ENCODE results near the gene KAZALD1.
"Not testable (repeated sequence)": the region's sequence is repeated elsewhere in the genome, so short reads cannot be mapped to it uniquely, and the experiment has no call there.

KAZALD1 gene

DNA sequence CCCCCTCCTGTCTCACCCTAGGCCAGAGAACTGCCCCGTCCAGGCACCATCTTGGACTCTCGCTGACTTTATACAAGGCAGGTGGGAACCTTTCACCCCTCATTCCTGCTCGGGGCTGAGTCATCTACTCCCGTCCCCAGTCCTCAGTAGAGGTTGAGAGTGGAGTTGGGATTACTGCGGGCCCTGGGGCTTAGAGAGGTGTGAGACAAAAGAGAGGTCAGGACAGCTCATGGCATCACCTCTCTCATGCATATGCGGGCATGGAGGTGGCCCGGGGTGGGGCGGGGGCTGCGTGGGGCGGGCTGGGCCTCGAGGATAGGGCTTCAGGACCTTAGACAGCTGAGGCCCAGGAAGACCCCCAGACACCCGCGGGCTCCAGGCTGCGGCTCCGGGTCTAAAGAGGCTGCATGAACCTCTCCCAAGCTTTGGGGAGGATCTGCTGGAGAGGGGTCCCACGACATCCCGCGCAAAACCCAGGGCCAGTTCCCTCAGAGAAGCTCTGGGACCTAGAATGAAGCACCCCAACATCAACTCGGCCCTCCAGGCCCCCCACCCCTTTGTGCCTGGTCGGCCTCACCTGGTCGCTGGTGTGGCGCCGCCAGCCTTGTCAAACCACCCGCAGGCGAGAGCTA, 31.2 kb upstream of the KAZALD1 start:
- peak; percentile 65 for DNase-seq (ENCODE audit: low read depth)

DNA sequence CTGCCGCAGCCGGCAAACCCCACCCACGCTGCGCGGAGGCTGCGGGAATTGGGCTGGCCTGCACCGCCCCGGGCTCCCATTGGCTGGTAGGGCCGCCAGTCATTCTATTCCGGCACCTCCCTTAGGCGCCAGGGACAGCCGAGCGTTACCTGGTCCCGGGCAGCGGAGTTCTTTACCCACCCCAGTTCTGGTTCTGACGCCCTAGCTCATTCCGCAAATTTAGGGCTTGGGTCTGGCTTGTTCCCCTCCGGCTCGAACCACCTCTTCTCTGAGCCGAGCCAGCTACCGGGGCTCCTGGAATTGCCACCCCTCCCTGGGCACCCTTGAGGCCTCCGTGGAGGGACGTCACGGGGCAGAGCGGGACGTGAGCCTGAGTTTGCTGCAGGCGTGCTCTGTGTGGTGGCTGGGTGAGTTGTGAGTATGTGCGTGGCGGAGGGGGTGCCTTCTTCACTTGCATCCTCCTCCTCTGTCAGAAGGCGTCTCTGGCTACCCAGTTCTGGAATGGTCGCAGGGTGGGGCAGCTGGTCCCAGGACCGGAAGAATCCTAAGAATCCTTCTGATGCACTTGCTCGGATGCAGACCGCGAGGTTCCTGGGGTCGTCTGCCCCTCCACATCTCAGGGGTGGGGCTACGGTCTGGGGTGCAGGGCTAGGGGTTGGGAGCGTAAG, 30.5 kb upstream of the KAZALD1 start, which contains the start of the genes PDZD7 and SFXN3:
Gene PDZD7, minus strand, starts transcription at position 2 of the 668 bp plus-strand sequence. CDS start 910 bp downstream, outside the sequence.
Gene SFXN3, plus strand, starts transcription at position 107 of the 668 bp plus-strand sequence. CDS start 3,461 bp downstream, outside the sequence.
- DNase-seq (ENCODE audit: low read depth): peak; percentile 95

DNA sequence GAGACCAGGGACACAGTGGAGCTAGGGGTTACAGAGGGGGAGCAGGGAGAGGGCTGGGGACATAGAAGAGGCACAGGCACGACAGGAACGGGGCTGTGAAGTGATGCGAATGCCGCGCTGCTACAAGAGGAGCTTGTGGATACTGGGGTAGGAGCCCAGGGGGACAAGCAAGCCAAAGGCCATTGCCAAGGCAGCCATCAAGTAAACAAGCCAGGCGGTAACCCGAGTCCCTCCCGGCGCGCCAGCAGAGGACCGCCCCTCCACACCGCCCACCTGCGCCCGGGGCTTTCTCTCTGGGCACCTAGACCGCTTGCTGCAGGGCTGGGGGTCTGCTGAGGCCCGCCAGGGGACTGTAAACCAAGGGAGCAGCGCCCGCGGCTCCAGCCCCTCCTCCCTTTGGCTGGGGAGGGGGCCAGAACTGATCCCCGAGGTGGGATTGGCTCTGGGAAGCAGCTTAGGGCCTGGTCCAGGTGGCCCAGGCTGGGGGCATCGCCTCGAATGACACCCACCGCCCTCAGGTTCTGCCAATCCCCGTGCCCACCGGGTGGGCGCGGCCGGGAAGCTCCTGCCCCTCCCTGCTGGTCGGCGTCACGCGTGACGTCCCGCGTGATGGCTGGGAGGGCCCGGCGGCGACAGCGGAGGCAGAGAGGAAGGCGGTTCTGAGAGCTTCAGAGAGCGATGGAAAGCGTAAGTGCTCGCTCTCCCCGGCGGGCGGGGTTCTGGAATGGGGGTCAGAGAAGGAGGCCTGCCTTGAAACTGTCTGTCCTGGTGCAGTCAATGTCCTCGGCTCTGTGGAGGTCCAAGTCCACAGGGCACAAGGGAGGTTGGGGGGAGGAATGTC, 29.8 kb upstream of the KAZALD1 start:
- DNase-seq (ENCODE audit: low read depth): peak; percentile 75

- peak; percentile 92 for DNase-seq (ENCODE audit: low read depth)
Observed at GRCh38 chr10:101032637-101033224, 29.1 kb upstream of the KAZALD1 start.

DNA sequence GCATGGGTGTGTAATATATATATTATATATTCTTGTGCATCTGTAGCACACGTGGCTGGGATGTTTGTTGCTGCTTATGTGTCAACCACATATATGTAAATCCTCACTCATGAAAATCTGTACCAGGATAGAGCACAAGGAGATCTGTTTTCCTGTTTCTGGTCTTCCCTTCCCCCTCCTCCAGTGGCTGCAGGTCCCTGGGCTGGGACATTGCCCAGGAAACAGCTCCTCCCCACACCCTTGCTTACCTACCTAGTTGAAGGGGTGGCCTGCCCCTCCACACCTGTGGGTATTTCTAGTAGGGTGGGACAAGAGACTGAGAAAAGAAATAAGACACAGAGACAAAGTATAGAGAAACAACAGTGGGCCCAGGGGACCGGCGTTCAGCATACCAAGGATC, 28.5 kb upstream of the KAZALD1 start:
- no peak for DNase-seq (ENCODE audit: low read depth)

DNA sequence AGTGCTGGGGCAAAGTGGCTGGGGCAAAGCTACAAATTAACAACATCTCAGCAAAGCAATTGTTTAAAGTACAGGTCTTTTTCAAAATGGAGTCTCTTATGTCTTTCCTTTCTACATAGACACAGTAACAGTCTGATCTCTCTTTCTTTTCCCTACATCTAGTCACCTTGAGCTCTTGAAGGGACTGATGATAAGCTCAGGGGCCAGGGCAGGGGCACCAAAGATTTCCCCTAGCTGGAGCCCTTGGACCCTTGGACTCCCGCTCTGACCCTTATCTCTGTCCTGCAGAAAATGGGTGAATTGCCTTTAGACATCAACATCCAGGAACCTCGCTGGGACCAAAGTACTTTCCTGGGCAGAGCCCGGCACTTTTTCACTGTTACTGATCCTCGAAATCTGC, 27.4 kb upstream of the KAZALD1 start:
- not testable (repeated sequence) for DNase-seq (ENCODE audit: low read depth)

- no peak for DNase-seq (ENCODE audit: low read depth)
Observed at GRCh38 chr10:101035314-101035713, 26.5 kb upstream of the KAZALD1 start.

- no peak for DNase-seq (ENCODE audit: low read depth)
Observed at GRCh38 chr10:101035916-101036702, 25.7 kb upstream of the KAZALD1 start.

GRCh38 chr10:101036726-101037125, 25.1 kb upstream of the KAZALD1 start:
- no peak for DNase-seq (ENCODE audit: low read depth)

GRCh38 chr10:101038484-101038883, 23.3 kb upstream of the KAZALD1 start:
- no peak for DNase-seq (ENCODE audit: low read depth)

- no peak for DNase-seq (ENCODE audit: low read depth)
Observed at GRCh38 chr10:101040061-101040460, 21.7 kb upstream of the KAZALD1 start.

DNA sequence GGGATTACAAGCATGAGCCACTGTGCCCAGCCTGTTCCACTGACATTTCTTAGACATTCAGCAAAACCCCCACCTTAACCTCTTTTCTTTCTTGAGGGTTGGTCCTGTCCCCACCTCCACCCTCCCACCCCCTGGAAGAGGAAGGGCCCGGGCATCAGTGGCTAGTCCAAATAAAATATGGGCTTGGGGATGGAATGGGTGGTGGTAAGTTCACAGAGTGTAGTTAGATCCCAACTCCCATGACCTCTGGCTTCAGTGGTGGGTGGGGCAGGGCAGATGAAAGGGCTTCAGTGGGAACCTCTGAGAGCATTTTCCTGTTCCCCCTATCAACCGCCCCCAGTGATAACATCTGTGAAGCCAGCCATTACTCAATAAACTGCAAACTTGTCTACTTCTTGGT, 20.9 kb upstream of the KAZALD1 start:
- no peak for DNase-seq (ENCODE audit: low read depth)

GRCh38 chr10:101041252-101041761, 20.5 kb upstream of the KAZALD1 start:
- peak; percentile 89 for DNase-seq (ENCODE audit: low read depth)

DNA sequence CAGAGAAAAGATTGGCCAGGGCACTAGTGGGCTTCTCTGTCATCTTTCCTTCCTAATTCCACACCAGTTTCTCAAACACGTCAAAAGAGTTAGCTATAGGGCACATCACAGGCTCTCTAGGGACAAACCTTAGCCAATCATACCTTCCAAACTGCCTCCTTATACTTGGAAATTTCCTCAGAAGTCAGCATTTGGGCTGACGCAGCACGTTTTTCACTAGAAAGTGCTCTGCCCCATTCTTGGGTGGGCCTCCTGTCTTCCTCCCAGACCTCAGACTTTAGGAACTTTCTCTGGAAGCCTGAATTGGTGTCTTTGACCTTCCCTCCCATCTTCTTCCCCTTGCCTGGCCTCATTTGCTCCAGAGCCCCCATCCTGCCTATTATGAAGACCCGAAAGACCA, 19.7 kb upstream of the KAZALD1 start:
- no peak for DNase-seq (ENCODE audit: low read depth)

DNA sequence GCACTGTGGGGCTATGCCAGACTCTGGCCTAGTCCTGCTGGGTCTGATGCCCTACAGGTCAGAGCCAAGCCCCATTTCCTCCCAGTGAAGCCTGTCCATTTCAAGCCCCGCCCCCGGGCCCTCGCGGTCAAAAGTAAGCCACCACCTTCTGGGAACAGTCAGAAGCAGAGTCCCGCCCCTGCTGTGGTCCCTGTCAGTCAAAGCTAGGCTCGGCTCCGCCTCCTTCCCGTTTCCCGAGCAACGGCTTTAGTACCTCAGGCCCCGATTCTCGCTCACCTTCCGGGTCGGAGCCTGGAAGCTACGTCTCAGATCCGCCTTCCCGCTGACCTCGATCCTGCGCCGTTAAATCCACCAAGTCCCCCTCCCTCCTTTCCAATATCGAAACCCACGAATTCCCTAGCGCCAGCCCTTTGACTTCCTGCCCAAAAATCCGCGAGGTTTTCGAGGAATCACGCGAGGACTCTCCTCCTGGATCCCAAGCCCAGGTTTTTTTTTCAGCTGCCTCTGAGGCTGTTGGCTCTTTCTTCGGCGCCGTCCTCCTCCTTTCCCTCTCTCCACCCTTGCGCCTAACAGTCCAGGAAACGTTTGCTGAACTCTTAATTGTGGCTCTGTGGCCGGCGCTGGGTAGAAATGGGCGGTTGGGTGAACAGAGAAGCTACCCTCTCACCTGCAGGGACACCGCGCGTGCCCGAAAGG, 19.0 kb upstream of the KAZALD1 start:
- DNase-seq (ENCODE audit: low read depth): peak; percentile 99

DNA sequence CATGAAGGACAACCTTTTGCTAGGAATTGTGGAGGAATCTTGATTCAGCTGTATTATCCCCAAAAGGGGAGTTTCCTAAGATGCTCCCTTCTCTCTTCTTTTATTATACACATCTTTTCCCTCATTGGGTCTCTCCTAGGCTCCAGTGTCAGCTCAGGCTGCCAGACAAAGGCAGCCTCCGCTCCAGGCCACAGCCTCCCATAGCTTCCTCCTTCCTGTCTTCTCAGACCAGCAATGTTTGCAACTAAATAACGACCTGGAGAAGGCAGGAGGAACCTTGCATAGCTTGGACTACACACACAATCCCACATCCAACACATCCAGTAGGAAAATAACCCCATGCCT, 18.5 kb upstream of the KAZALD1 start:
- peak; percentile 22 for DNase-seq (ENCODE audit: low read depth)

GRCh38 chr10:101044117-101044516, 17.7 kb upstream of the KAZALD1 start:
- DNase-seq (ENCODE audit: low read depth): no peak

DNA sequence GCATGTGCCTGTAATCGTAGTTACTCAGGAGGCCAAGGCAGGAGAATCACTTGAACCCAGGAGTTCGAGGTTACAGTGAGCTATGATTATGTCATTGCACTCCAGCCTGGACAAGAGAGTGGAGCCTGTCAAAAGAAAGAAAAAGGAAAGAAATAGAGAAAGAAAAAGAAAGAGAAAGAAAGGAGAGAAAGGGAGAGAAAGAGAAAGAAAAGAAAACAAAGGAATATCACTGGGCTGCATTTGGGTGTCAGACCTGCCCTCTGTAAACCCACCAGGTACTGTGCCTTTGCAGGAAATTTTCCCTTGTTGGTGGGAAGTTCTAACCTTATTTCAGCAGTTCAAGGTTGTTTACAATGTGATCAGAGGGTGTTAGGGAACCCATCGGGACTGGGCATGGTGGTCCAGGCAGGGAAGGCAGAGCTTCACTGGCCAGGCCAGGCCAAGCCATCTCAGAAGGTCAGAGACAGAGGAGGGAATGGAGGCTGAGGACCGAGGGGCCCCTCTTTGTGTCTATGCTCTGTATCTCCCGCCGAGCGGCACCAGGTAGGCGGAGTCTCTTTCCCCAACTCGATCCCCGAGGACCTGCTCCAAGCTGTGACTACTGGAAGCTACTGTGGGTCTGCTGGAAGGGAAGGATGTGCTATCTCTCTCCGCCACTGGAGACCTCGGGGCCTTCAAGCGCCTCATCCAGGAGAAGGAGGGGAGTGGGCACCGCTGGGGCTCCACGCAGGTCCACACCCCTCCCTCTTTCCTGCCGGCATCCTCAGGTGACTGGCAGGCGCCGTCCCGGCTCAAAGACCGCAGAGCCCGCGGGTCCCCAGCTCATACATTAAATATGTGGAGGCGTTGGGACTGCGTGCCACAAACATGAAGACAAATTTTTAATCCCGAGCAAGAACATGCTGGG, 15.2 kb upstream of the KAZALD1 start:
- peak; percentile 58 for DNase-seq (ENCODE audit: low read depth)

DNA sequence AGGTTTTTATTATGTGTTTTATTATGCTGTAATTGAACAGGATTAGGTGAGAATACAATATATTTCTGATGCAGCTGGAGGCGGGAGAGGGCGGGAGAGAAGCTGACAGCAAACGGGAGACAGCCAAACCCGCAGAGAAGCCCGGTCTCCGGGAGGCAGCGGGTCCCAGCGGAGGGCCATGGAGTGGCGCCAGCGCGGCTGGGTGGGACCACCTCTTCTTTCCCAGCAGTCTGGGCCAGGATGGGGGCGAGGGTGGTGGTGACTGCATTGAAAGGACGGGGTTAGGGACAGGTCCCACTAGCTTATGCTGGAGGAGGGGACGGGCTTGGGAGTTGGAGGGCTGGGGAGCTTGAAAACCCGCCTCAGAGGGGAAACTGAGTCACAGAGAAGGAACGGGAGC, 14.5 kb upstream of the KAZALD1 start:
- DNase-seq (ENCODE audit: low read depth): no peak

All from ELR (cell line).